ENCODE measurements around the gene HOXA5. TPM values are rescaled to one million over a fixed set of nuclear protein-coding genes. Genes with fewer than 3 reads are reported as not detected.
A peak's percentile ranks its signal among the peaks of the same experiment; 100 is the strongest.

The HOXA5 gene
- total and polyA plus RNA-seq, 2 of the 8 experiments (the other 6 are each of a cell fraction or from before 2014, with no cell fraction given), result not detected

DNA sequence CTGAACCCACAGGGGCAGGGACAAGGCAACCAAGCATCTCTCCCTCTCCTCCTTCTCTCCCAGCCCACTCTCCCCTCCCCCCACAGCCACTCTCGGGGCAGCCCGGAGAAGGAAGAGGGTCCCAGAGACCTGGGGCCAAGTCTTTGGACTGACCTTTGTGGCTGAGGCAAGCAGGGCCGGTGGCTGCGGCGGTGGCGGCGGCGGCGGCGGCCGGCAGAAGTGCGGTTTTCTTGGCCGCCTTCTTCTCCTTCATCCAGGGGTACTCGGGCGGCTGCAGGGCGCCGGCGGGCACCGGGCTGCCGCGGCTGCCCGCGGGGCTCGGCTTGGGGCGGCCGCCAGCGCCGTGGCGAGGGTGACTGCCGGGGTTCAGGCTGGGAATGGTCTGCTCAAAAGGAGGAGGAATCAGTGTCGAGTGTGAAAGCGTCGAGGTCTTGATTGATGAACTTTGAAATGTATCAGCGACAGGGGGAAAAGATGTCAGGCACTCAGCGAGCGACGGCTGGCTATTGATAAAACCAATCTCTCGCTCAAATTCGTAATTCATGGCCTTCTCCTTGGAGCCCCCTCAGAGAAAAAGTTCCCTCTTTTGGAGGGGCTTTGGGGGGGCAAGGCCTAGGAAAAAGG, 41.4 kb downstream of the HOXA5 start (continued):
- TF ChIP-seq RNF2 (IDR thresholded peaks at IDR 0.05; ENCODE audit: borderline replicate concordance, low read depth, low read length, missing control alignments, poor library complexity, severe bottlenecking) (peak; percentile 85), MAX (IDR thresholded peaks at IDR 0.05) (no peak)
